GM18498 (cell line): Measurements from ENCODE around the gene PDIA3.
"Not testable (repeated sequence)": the region's sequence is repeated elsewhere in the genome, so short reads cannot be mapped to it uniquely, and the experiment has no call there.

Experiments used
- ATAC-seq: cut with Tn5 transposase; IDR thresholded peaks from one replicate; pipeline ENCODE4 v1.9.1; 2021; ENCODE audit warnings: mild to moderate bottlenecking, moderate library complexity; ENCODE audit not compliant: unreplicated experiment

Gene PDIA3

DNA sequence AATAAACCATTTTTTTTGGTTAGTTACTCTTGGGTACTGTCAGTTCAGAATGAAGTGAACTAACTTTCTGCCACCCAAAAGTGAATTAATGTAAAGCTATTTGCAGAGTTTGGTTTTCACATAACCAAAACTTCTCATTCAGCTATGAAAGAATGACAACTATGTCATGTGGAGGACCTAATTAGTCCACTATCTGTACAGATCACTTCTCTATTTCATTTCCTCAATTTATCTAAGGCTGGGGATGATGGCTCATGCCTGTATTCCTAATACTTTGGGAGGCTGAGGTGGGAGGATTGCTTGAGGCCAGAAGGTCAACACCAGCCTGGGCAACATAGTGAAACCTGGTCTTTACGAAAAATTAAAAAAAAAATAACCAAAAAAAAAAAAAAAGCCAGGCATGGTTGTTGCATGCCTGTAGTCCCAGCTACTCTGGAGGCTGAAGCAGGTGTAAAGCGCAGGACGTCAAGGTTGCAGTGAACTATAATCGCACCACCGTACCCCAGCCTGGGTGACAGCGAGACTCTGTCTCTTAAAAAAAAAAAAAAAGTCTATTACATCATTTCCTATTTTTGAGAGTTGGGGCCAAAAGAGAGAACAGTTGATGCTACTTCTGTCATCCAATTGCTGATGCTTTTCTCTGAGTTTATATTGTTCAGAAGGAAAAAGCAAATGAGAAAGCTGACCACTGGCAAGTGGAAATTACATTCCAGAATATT, 62.9 kb downstream of the PDIA3 start:
- ATAC-seq, result peak; percentile 65

GRCh38 chr15:43815064-43815463, 68.8 kb downstream of the PDIA3 start:
- ATAC-seq, result not testable (repeated sequence)

GRCh38 chr15:43821505-43821904, 75.3 kb downstream of the PDIA3 start:
- ATAC-seq, result no peak
